ENCODE results near the gene OR5K3.

The OR5K3 gene

DNA sequence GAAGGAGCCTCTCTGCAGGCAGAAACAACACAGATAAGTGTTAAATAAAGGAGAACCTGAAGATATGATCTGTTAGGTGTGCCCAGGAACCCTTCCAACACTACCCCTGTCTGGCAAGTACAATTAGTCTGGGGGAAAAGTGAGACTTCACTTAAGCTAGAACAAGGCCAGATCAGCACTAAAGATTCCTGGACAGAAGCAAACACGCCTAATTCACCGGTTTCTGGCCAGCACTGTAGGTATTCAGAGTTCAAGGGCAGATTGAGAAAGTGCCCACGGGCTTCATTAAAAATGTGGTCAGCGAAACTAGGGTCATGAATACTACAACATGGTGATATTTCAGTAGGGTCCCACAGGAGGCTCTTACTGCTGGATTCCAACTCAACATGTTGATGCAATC, 43.9 kb downstream of the OR5K3 start:
- no peak for DNase-seq (ENCODE audit: low spot score)

DNA sequence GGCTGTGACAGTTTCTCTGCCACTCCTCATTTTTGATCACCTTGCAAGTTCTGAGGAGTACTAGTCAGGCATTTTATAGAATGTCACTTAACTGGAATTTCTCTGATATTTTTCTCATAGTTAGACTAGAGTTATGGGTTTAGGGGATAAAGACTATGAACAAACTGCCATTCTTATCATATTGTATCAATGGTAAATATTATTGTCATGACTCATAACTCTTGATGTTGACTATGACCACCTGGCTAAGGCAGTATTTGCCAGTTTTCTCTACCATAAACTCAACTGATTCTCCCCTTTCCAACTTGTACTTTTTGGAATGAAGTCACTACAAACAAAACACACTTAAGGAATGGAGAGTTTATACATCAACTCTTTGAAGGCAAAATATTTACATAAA, 49.8 kb downstream of the OR5K3 start:
- DNase-seq (ENCODE audit: low spot score), result no peak
